ENCODE data around the gene FBXO46. TPM values are rescaled to one million over a fixed set of nuclear protein-coding genes. Genes with fewer than 3 reads are reported as not detected.

The FBXO46 gene
- total and polyA plus RNA-seq, 2 of the 13 experiments (the other 11 are each of a cell fraction or from before 2014, with no cell fraction given): 6.2 to 6.4 TPM

DNA sequence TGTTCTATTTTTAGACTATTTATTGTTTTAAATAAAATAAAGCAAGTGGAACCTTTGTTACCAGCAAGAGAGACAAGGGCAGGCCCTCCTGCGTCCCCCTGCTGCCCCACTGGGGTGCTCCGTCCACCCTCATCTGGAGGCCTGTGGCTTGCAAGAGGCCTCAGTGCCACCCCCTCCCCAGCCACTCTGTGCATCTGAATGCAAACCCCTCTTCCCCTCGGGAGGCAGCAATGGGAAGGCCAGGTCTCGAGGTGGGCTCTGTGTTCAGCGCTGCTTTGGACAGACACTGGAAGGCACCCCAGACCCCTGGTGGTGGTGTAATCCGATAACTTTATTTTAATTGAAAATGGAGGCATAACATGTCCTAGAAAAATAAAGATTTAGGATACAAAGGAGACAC is 33.8 kb upstream of the FBXO46 start:
- Histone ChIP-seq H3K4me1 (ENCODE audit: insufficient read depth, low read length) (0 out of 2 replicates have a peak, but pooled peaks cover 10% of the 10 kb centered on the region), H3K79me2 (ENCODE audit: insufficient read depth, low read length) (peaks cover 3% of the 10 kb centered on the region), H2AFZ (ENCODE audit: low read length) (no peak overlapping the region), H3K4me2 (ENCODE audit: low read depth, low read length) (no peak overlapping the region), H4K20me1 (ENCODE audit: insufficient read depth, low read length) (no peaks in the 10 kb centered on the region), H3K9ac (ENCODE audit: insufficient read depth, low read depth, low read length) (no peak overlapping the region), H3K27ac (ENCODE audit: extremely low read length, insufficient read depth, low read length) (no peak overlapping the region), H3K27me3 (ENCODE audit: control insufficient read depth in 1 of 2, insufficient read depth in 2 of 2, low read length in 2 of 2) (peaks cover 8 to 19% of the 10 kb centered on the region in 2 experiments; a peak in 3 of 5 replicates), H3K36me3 (replicated peaks in 1 of 2; ENCODE audit: control insufficient read depth in 1 of 2, insufficient read depth in 2 of 2, low read length in 2 of 2) (no peaks in the 10 kb centered on the region), H3K9me3 (ENCODE audit: low read length) (no peaks in the 10 kb centered on the region), H3K4me3 (replicated peaks in 1 of 3; ENCODE audit: insufficient read depth in 1 of 3, low read depth in 2 of 3, low read length in 3 of 3) (no peak overlapping the region)
- ATAC-seq (no peak), FAIRE-seq (no peak), DNase-seq (ENCODE audit: low spot score) (no peak)
- no peak for TF ChIP-seq NRL (CRISPR knock-in tag; IDR thresholded peaks at IDR 0.05; ENCODE audit: borderline replicate concordance)
- TF ChIP-seq, protein P1, sequence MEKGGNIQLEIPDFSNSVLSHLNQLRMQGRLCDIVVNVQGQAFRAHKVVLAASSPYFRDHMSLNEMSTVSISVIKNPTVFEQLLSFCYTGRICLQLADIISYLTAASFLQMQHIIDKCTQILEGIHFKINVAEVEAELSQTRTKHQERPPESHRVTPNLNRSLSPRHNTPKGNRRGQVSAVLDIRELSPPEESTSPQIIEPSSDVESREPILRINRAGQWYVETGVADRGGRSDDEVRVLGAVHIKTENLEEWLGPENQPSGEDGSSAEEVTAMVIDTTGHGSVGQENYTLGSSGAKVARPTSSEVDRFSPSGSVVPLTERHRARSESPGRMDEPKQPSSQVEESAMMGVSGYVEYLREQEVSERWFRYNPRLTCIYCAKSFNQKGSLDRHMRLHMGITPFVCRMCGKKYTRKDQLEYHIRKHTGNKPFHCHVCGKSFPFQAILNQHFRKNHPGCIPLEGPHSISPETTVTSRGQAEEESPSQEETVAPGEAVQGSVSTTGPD (CRISPR knock-in tag; IDR thresholded peaks at IDR 0.05): no peak
- 0 out of 2 replicates have a peak, but pooled peaks have one; percentile 29 for TF ChIP-seq POLR2G (IDR thresholded peaks at IDR 0.05; ENCODE audit: low read depth, low read length)
- no peak for TF ChIP-seq HNRNPK (IDR thresholded peaks at IDR 0.05; ENCODE audit: low read depth, low read length, poor library complexity, severe bottlenecking)
- TF ChIP-seq AGO2 (optimal IDR thresholded peaks at IDR 0.05; ENCODE audit: low read depth, low read length): peak; percentile 62
- TF ChIP-seq, protein P2, sequence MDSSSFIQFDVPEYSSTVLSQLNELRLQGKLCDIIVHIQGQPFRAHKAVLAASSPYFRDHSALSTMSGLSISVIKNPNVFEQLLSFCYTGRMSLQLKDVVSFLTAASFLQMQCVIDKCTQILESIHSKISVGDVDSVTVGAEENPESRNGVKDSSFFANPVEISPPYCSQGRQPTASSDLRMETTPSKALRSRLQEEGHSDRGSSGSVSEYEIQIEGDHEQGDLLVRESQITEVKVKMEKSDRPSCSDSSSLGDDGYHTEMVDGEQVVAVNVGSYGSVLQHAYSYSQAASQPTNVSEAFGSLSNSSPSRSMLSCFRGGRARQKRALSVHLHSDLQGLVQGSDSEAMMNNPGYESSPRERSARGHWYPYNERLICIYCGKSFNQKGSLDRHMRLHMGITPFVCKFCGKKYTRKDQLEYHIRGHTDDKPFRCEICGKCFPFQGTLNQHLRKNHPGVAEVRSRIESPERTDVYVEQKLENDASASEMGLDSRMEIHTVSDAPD (CRISPR knock-in tag; IDR thresholded peaks at IDR 0.05): no peak
- CTCF ChIA-PET (ENCODE audit: low intra/inter-chr PET ratio, low total read pairs): no interaction called here
- in situ Hi-C loops (cut with HindIII; ENCODE audit: extremely low pct_ligation_motif_present, low pct_unique_long_range_greater_than_20kb) (no loop called here), intact Hi-C loops (cut with micrococcal nuclease; ENCODE audit: unreplicated experiment) (no loop called here)
- WGBS (ENCODE audit: low lambda C conversion rate): 84% methylated on average over 6 of the region's 6 CpGs
- POLR2A ChIA-PET: no interaction called here
- BruUV-seq (replicated peaks): no TSS peak
